Measurements from ENCODE around the gene CDK15.

The CDK15 gene

GRCh38 chr2:201866643-201867473 is 60.5 kb downstream of the CDK15 start:
- no peak for DNase-seq (ENCODE audit: low read depth, low spot score)

GRCh38 chr2:201871471-201871870 is 65.1 kb downstream of the CDK15 start:
- no peak for DNase-seq (ENCODE audit: low read depth, low spot score)

DNA sequence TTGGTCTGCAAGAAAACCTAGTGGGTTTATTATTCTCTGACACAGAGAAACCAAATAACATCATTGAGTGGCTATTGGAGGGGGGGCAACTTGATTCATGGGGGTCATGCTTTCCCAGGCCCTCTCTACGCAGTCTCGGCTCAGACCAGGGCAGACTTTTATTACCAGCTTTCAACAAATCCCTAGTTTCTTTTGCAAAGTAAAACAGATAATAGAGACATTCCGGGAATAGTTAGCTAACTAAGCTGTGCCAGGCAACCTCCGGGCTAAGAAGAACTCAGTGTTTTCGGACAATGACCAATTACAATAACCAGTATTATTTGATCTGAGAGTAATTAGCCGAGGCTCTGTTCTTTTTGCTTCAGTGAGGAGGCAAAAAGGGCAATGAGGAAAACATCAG is 66.3 kb downstream of the CDK15 start:
- no peak for DNase-seq (ENCODE audit: low read depth, low spot score)

- no peak for DNase-seq (ENCODE audit: low read depth, low spot score)
Measured at GRCh38 chr2:201879996-201880395, 73.7 kb downstream of the CDK15 start.

DNA sequence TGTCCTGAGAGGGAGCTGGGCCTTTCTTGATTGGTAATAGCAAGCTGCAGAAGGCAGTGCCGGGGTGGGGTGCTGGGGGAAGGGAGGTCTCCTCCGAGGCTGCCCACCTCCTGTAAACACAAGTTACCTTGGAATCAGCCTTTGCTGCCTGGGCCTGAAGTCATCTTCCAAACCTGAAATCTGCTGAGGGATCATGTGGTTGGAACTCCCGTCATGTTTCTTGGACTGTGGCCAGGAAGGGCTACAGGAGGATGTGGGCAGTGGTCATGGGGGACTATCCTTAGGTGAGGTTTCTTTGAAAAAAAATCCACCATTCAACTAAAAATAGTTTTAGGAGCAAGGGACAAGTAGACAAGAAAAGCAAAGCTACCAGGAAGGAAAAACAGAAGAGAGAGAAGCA is 74.2 kb downstream of the CDK15 start:
- no peak for DNase-seq (ENCODE audit: low read depth, low spot score)

DNA sequence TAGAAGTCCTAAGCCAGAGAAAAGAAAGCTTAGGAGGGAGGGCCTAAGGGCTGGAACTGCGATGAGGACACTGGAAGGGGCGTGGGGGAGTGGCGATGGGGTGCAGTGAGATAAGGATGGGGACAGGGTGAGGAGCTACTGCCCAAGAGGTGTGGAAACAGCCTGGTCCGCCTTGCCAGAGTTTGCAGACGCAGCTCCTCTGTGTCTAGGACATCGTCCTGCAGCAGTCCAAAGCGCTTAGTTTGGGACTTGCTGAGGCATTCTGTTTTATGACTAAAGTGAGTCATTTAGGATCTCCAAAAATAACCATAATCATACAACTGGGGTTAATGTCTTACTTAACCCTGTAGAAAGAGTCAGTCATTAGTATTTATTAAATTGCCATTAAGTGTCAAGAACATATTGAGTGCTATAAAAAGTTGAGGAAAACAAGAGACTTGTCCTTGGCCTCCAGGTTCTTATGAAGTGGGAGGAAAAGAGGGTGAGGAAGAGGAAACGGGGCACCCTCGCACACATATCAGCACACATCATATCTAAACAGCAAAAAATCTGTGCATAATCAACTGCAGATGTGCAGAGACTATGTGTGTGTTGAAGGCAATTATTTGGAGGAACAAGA is 74.8 kb downstream of the CDK15 start:
- DNase-seq (ENCODE audit: low read depth, low spot score), result no peak

DNA sequence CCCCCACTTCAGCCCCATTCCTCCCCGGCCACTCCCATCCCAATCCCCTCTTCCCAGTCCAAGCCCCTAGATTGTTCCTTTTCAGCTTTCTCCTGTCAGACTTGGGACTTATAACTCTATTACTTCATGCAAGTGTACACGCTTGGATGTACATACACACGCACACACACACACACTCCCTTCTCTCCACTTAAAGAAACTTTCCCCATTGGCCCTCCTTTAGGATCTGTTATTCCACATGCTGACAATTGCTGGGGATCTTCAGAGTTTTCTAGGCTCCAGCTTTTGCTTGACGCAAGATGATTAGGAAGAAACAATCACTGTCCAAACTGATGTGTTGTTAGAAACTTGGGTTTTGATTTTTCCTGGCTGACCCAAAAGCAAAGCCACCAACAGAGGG is 75.4 kb downstream of the CDK15 start:
- DNase-seq (ENCODE audit: low read depth, low spot score), result no peak

DNA sequence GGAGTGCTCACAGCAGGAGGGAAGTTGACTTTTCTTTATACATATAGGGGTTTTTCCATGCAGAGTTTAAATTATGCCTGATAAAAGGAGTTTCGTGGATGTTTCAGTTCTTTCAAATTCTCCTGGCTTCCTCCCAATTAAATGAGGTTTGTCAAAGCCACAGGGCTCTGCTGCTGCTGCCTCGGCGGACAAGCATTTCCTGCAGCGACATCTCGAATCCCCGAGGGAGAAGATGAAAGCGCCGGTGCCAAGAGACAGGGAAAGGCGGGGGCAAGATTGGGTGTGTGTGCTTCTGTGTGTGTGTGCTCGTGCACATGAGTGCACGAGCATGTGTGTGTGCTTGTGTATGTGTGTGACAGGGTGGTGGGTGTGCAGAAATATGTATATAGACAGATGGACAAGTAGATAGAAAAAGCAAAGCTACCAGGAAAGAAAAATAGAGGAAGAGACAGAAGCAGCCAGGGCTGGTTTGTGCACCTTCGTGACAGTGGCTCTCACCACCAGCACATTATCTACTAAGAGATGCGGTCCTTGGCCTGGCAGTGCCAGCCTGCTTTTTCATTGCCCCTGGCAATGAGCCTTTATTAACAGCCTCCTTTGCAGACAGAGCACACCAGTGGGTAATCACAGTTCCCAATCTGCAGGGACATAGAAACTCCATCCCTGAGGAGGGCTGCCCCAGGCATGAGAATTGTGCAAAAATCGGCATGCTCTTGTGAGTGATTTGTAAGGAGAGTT is 76.2 kb downstream of the CDK15 start:
- no peak for DNase-seq (ENCODE audit: low read depth, low spot score)

DNA sequence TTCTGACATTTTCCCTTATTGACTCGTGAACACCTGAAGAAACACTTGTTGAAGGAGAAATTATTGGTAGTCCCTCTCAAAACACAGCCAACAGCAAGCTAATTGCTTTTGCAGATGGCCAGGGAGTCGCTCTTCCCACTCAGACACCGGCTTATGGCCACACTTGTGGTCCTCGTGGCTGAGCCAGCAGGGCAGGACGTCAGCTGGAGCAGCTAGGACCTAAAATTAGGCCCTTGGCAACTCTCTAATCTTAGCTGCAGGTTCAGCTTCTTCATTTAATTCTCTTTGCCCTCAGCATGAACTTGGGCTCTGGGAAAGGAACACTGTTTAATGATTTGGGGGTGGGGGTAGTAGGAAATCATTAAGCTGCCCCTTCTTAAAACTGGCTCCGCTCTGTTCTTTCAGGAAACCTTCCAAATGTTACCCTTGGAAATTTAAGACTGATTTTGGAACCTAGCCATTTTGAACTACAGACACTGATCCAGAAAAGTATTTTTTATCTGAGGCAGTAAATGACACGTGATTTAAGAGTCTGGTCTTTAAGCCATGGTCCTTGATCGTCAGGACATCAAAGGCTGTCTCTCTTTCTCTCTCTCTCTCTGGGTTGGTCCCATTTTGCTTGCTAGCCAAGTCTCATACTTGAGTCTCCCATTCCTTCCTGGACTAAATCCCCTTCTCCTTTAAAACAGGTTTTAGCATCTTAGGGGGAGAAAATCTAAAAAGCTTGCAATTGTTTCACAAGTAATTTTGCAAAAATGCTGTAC is 77.5 kb downstream of the CDK15 start:
- DNase-seq (ENCODE audit: low read depth, low spot score), result no peak

DNA sequence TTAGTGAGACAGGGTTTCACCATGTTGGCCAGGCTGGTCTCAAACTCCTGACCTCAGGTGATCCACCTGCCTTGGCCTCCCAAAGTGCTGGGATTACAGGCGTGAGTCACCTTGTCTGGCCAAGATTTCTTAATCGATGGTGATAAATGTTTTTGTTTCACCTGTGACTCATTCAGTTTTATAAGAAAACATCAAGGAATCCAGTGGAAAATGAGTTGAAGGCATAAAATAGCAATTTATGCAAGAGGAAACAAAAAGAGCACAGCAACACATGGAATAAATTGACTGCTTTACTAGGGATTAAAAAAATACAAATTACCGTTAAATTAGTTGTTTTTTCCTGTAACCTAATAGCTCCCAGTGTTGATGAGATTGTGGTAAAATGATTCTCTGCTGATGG is 80.2 kb downstream of the CDK15 start:
- DNase-seq (ENCODE audit: low read depth, low spot score), result no peak

DNA sequence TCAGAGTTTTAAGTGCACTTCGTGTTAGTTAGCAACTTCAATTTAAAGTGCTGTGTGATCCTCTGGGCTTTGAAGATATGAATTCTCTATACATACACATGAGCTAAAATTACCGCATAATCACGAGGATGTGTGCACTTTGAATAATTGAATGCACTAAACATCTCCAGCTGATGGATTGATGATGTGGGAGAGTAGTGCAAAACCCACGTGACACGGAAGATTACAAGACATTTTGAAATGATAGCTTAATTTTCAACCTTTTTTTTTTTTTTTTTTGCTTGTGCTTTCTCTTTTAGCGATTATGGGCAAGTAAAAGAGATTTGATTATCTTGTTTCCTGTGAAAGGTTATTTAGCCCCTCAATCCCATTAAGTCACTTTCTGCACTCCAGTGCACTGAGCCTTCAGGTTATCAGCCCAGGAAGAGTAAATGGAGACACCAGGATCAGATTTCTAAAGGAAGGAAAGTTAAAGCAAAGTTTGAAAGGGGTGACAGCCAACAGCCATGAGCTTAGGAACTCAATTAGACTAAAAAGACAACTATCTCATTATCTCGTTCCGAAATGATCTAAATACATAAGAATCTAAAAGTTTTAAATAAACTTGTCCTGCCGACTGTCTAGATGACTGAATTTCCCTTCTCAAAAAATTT is 81.6 kb downstream of the CDK15 start:
- DNase-seq (ENCODE audit: low read depth, low spot score), result no peak

DNA sequence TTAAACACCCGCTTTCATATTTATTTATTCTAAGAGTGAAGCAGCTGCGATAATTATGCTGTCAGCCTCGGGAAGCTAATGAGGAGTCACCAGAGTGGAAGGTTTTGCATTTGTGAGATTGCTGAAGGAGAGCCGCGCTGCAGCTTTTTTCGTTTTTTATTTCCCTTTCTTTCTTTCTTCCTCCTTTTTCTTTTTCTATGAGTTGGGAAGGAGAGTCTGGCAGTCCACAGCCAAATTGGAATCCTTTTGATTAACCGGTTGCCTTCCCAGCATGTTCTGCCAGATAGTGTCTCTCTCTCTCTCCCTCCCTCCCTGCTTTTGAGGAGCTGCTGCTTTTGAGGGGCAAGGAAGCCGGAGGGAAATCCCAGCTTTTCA is 82.1 kb downstream of the CDK15 start:
- DNase-seq (ENCODE audit: low read depth, low spot score), result no peak

DNA sequence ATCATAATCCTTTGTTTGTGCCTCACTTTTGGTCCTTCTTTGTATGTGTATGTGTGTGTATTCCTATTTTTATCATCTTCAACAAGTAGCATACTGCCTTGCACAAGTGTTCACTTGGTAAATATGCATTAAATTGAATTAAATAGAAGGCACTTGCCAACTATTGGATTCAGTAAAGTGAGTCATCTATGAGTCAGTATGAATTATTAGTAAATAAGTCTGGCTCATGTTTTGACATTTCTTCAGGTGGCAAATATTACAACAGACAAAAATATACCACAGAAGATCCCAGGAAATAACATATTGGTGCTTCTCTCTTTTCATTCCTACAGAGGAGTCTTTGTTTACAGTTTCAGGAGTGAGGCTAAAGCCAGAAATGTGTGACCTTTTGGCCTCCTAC is 84.1 kb downstream of the CDK15 start:
- DNase-seq (ENCODE audit: low read depth, low spot score), result no peak

- no peak for DNase-seq (ENCODE audit: low read depth, low spot score)
Measured at GRCh38 chr2:201891676-201892075, 85.3 kb downstream of the CDK15 start.

GRCh38 chr2:201892516-201892915 is 86.2 kb downstream of the CDK15 start:
- DNase-seq (ENCODE audit: low read depth, low spot score), result no peak

DNA sequence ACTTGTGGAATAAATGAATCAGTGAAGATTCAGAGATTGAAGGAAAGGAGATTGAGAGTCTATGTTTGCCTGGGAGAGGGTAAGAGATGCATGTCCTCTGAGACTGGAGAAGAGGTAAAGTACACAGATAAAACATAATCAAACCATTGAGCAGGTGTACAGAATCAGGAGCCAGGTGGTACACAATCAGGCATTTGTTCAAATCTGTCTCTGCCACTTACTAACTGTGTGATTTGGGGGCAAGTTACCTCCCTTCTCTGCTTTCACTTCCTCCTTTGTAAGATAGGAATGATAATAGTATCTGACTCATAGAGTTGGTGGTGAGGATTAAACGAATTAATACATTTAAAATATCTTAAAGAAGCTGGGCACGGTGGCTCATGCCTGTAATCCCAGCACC is 94.0 kb downstream of the CDK15 start:
- no peak for DNase-seq (ENCODE audit: low read depth, low spot score)

GRCh38 chr2:201901786-201902185 is 95.4 kb downstream of the CDK15 start:
- no peak for DNase-seq (ENCODE audit: low read depth, low spot score)

DNA sequence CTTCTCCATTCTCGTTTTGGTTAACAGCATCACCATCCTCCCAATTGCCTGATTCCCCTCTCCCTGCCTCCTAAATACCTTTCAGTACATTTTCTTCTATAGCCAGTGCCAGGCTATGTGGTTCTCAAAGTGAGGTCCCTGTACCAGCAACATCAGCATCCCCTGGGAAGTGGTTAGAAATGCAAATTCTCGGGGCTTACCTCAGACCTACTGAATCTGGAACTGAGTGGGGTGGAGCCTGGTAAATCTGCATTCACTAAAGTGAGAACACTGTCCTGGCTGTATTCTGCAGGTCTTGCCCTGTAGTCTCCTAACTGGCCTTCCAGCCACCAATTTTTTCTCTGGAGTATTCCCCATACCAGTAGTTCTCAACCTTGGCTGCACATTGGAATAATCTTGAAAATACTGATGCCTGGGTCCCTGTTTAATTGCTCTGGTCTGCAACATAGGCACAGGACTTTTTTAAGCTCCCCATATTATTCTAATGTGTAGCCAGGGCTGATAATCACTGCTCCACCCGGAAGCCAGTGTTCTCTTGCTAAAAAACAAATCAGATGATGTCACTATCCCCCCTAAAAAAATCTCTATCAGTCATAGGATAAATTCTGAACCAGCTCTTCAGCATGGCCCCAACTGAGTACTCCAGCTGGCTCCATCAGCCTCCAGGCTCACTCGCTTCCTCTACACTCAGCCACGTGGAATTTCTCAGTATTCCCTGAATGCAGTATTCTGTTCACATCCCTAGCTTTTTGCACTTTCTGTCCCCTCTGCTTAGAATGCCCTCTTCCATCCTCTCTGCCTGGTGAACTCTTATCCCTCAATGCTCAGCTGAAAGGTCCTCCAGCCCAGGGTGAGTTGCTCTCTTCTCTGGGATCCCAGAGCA is 98.4 kb downstream of the CDK15 start:
- no peak for DNase-seq (ENCODE audit: low read depth, low spot score)

GRCh38 chr2:201906777-201907562 is 100.6 kb downstream of the CDK15 start:
- no peak for DNase-seq (ENCODE audit: low read depth, low spot score)

DNA sequence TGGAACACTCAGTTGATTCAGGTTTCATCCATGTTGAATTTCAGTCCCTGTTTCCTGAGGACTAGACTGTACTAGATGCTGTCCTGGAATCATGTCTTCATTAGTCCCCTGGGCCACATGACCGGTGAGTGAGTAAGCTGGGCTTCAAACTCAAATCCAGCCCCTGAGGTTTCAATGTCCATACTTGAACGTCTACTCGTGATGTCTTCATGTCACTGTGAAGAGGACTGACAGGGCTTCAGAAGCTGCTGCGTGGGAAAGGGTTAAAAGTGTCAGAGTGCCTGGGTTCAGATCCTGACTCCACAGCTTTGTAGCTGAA is 101.2 kb downstream of the CDK15 start:
- DNase-seq (ENCODE audit: low read depth, low spot score), result no peak

Measured in activated naive CD8-positive, alpha-beta T cell treated with anti-CD3 and anti-CD28 coated beads, Interleukin-2, amount 50 U/mL, for 16 hours (primary cell).